KOPT-K1 (cell line): ENCODE measurements around the gene CIAO3.
"Not testable (repeated sequence)": the region's sequence is repeated elsewhere in the genome, so short reads cannot be mapped to it uniquely, and the experiment has no call there.

Experiments used
- H3K27ac ChIP-seq: fragments of 200-600 bp; sonication (generic); 2 replicates; pipeline ENCODE4 v1.5.1; 2016; ENCODE audit warnings: antibody characterized with exemption, mild to moderate bottlenecking, low read depth, low read length; ENCODE audit not compliant: poor library complexity, severe bottlenecking
- H3K36me3 ChIP-seq: fragments of 200-600 bp; sonication (generic); 2 replicates; pipeline ENCODE4 v1.5.1; 2017; ENCODE audit warnings: antibody characterized with exemption, mild to moderate bottlenecking, low read length, moderate library complexity; ENCODE audit not compliant: insufficient read depth
- H3K9me3 ChIP-seq: fragments of 200-600 bp; sonication (generic); 2 replicates; pipeline ENCODE4 v1.5.1; 2017; ENCODE audit warnings: antibody characterized with exemption, low read length, mild to moderate bottlenecking; ENCODE audit not compliant: insufficient read depth, poor library complexity, severe bottlenecking

Gene CIAO3

GRCh38 chr16:780296-780695 lies 39.5 kb upstream of the CIAO3 start:
- H3K36me3 ChIP-seq, result peaks cover 8% of the 10 kb centered on the region; the same call in 1 of the 2 replicates
- H3K27ac ChIP-seq, result no peak overlapping the region
- no peaks in the 10 kb centered on the region for H3K9me3 ChIP-seq

DNA sequence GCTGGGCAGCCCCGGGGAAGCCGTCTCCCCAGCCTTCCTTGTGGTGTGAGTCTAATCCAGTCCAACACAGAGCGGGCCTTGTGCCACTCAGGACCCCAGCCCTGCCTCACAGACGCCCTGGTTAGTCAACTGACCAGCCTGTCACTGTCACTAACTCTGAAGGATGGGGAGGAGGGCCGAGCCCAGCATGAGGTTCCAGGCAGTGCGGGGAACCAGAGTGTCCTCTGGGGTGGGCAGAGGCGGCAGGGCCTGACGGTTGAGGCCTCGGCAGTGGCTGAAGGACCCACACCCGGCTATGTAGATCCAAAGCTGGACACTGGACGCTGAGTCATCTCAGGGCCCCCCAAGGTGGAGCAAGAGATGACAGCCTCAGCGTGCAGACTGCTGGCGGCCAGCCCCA lies 38.8 kb upstream of the CIAO3 start:
- no peak overlapping the region for H3K27ac ChIP-seq
- peaks cover under 1% of the 10 kb centered on the region; the same call in 1 of the 2 replicates for H3K36me3 ChIP-seq
- no peaks in the 10 kb centered on the region for H3K9me3 ChIP-seq

DNA sequence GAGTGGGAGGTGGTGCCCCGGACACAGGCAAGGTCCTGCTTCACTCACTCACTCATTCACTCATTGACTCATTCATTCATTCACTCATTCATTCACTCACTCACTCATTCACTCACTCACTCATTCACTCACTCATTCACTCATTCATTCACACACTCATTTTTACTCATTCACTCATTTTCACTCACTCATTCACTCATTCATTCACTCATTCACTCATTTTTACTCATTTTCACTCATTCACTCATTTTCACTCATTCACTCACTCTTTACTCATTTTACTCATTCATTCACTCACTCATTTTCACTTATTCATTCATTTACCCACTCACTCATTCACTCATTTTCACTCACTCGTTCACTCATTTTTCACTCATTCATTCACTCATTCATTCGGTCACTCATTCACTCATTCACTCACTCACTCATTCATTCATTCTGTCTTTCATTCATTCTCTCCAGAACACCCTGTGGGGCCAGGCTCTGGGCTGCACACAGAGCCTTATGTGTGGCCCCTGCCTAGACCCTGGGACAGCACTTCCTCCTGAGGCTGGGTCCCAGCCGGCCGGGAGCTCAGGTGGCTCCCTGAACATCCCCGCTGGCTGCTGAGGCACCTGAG lies 38.2 kb upstream of the CIAO3 start:
- H3K36me3 ChIP-seq, result no peaks in the 10 kb centered on the region
- H3K9me3 ChIP-seq, result no peaks in the 10 kb centered on the region
- H3K27ac ChIP-seq, result no peak overlapping the region

DNA sequence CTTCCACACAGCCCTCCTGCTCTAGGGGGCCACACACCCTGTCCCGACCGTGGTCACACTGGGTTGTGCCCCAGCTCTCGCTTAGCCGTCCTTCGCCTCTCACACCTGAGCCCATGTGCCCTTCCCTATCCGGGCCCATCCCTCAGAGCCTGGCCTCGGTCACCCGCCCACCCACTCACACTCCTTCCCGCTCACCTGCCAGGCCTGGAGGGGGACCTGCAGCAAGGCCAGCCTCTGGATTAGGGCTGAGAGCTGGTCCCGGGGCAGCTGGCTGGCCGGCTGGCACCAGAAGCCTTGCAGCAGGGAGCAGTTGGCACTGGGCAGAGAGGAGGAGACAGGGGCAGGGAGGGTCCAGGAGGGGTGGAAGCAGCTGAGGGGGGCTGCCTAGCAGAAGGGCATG lies 37.6 kb upstream of the CIAO3 start:
- Histone ChIP-seq H3K36me3 (no peaks in the 10 kb centered on the region), H3K27ac (no peak overlapping the region), H3K9me3 (no peaks in the 10 kb centered on the region)

- Histone ChIP-seq H3K9me3 (no peaks in the 10 kb centered on the region), H3K27ac (no peak overlapping the region), H3K36me3 (no peaks in the 10 kb centered on the region)
Observed at GRCh38 chr16:777826-778225, 37.0 kb upstream of the CIAO3 start.

- Histone ChIP-seq H3K27ac (no peak overlapping the region), H3K36me3 (no peaks in the 10 kb centered on the region), H3K9me3 (no peaks in the 10 kb centered on the region)
Observed at GRCh38 chr16:776824-777223, 36.0 kb upstream of the CIAO3 start.

GRCh38 chr16:776298-776697 lies 35.5 kb upstream of the CIAO3 start:
- H3K9me3 ChIP-seq, H3K27ac ChIP-seq, H3K36me3 ChIP-seq: not testable (repeated sequence)

DNA sequence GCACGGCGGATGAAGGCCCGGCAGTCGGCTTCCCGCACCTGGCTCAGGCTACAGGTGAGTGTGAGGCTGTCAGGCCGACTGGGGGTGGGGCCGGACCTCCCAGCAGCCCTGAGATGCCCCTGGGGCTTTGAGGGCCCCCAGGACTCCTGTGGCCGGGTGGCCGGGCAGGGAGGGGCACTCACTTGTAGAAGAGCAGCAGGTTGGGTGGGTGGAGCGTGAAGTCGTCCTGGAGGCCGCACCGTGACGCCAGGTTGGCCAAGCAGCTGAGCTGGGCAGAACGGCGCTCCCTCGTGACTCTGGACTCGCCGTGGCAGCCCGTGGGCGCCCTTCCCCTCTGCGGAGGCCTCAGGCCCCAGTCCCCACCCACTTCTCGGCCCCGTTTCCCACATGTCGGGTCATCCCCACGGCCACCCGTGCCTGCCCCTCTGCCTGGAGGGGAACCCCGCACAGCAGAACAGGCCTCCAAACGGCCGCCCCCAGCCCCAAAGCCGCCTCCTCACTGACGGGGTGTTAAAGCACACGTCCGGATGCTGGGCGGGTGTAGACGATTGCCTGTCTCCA lies 34.5 kb upstream of the CIAO3 start:
- Histone ChIP-seq H3K27ac (no peak overlapping the region), H3K36me3 (no peaks in the 10 kb centered on the region), H3K9me3 (no peaks in the 10 kb centered on the region)

DNA sequence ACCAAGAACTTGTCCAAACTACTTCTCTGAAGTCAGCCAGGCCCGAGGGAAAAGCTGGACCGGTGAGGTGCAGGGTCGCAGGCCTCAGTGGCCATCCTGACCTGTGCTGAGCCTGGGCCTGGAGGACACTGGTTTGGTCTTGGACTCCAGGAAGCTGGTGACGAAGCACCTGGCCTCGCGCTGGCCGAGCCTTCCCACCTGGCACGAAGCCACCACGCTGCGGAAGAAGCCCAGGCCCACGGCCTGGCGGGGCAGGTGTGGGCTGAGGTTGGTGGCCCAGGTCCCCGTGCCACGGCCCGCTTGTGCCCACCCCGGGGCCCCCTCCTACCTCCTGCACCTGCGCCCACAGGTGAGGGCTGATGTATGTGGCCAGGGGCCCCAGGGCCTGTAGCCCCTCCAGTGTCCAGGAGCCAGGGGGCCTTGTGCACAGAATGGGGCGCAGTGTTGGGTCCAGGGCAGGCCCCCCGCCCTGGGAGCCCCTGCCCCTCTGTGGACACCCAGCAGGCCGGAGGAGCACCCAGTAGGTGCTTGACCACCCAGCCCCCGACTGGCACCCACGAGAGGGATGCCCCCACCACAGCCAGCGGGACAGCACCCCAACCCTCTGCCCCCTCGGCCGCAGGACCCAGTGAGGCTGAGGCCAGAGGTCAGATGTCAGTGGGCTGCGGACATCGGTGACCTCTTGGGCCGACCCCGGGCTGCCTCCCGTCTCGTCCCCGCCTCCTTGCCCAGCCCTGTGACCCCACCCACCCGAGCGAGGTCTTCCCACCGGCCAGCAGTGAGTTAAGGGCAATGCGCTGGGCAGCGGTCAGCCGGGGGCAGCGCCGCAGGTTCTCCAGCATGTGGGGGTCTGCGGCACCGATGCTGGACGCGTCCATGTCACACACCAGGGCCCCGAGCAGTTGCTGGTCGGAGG lies 33.5 kb upstream of the CIAO3 start:
- H3K9me3 ChIP-seq, result no peaks in the 10 kb centered on the region
- no peaks in the 10 kb centered on the region for H3K36me3 ChIP-seq
- no peak overlapping the region for H3K27ac ChIP-seq

DNA sequence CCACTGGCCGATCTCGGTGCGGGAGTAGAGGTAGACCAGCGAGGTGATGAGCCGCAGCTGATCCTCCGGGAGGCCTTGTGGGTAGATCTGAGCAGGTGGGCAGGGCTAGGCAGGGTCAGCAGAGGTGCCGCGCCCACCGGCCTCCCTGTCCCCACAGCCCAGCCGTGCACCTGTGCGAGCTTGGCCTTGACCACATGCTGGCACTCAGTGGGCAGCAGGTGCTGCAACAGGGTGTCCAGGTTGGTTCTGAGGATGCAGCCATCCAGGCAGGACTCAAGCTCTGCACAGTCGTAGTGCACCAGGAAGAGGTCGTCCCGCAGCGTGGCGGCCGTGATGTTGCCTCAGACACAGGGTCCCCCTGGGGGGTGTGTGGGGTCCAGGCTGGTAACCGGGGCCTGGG lies 32.2 kb upstream of the CIAO3 start:
- no peak overlapping the region for H3K27ac ChIP-seq
- no peaks in the 10 kb centered on the region for H3K36me3 ChIP-seq
- no peaks in the 10 kb centered on the region for H3K9me3 ChIP-seq

- Histone ChIP-seq H3K9me3 (no peaks in the 10 kb centered on the region), H3K36me3 (no peaks in the 10 kb centered on the region), H3K27ac (no peak overlapping the region)
Observed at GRCh38 chr16:770411-770810, 29.6 kb upstream of the CIAO3 start.

DNA sequence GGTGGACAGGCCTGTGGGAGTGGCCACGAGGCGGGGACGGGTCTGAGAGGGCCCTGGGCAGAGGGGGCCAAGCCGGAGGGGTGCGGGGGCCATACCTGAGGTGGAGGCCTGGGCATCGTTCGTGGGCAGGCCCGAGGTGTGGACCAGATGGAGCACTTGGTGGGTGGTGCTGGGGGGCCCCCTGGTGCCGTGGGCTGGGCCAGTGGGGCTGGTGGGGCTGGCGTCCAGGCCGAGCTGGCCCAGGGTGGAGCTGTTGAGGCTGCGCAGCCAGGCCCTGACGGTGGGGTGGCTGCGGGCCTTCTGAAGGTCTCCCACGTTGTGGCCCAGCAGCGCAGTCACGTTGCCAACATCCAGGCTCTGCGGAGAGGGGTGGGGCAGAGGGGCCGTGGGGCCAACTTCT lies 29.1 kb upstream of the CIAO3 start:
- Histone ChIP-seq H3K27ac (no peak overlapping the region), H3K36me3 (no peaks in the 10 kb centered on the region), H3K9me3 (no peaks in the 10 kb centered on the region)

GRCh38 chr16:769184-769784 lies 28.5 kb upstream of the CIAO3 start:
- no peak overlapping the region for H3K27ac ChIP-seq
- H3K36me3 ChIP-seq, result no peaks in the 10 kb centered on the region

DNA sequence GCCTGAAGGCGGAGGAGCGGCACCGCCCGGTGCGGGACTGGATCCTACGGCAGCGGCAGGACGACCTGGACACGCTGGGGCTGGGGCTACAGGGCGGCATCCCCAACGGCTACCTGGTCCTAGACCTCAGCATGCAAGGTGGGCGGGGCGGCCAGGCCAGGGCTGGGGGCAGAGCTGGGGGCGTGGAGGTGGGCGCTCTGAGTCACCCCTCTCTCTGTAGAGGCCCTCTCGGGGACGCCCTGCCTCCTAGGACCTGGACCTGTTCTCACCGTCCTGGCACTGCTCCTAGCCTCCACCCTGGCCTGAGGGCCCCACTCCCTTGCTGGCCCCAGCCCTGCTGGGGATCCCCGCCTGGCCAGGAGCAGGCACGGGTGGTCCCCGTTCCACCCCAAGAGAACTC lies 27.6 kb upstream of the CIAO3 start:
- no peak overlapping the region for H3K27ac ChIP-seq
- no peaks in the 10 kb centered on the region for H3K9me3 ChIP-seq
- H3K36me3 ChIP-seq, result no peaks in the 10 kb centered on the region

More at GRCh38 chr16:769184-769784, 28.5 kb upstream of the CIAO3 start:
- H3K9me3 ChIP-seq, result no peaks in the 10 kb centered on the region

DNA sequence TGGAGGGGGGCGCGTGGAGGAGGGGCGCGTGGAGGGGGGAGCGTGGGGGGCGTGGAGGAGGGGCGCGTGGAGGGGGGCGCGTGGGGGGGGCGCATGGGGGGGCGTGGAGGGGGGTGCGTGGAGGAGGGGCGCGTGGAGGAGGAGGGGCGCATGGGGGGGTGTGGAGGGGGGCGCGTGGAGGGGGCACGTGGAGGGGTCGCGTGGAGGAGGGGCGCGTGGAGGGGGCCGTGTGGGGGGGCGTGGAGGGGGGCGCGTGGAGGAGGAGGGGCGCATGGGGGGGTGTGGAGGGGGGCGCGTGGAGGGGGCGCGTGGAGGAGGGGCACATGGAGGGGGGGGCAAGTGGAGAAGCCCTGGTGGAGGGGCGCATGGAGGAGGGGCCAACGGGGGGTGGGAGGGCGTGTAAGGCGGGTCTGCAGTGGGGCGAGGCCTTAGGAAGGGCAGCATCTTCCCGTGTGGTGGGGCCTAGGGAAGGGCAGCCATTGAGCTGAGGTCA lies 27.0 kb upstream of the CIAO3 start:
- Histone ChIP-seq H3K36me3 (no peaks in the 10 kb centered on the region), H3K27ac (no peak overlapping the region), H3K9me3 (no peaks in the 10 kb centered on the region)
